Neural progenitor cell (in vitro differentiated cells): ENCODE results near the gene RFX8.

Source experiments
- CTCF ChIP-seq: fragments of 200-600 bp; sonication (generic); IDR thresholded peaks from 2 replicates; pipeline ENCODE4 v1.5.1; 2017; ENCODE audit warnings: antibody characterized with exemption, mild to moderate bottlenecking
- EZH2 ChIP-seq: fragments of 200-600 bp; sonication (generic); IDR thresholded peaks from 2 replicates; pipeline ENCODE4 v1.6.1; 2017; ENCODE audit warnings: antibody characterized with exemption, mild to moderate bottlenecking, moderate library complexity

- TF ChIP-seq CTCF = no peak
- TF ChIP-seq EZH2 = no peak
Observed at GRCh38 chr2:101479328-101479727, 4.4 kb upstream of the RFX8 start.
